ENCODE data around the gene POTEM. TPM values are rescaled to one million over a fixed set of nuclear protein-coding genes. Genes with fewer than 3 reads are reported as not detected.
"Not testable (repeated sequence)": the region's sequence is repeated elsewhere in the genome, so short reads cannot be mapped to it uniquely, and the experiment has no call there.

Gene POTEM
- total and polyA plus RNA-seq, 2 of the 13 experiments (the other 11 are each of a cell fraction or from before 2014, with no cell fraction given): not detected

- DNase-seq (ENCODE audit: low spot score) (peak; percentile 0), ATAC-seq (peak; percentile 41)
- H3K9me3 ChIP-seq (ENCODE audit: low read length); H2AFZ ChIP-seq (ENCODE audit: low read length); H3K9ac ChIP-seq (ENCODE audit: insufficient read depth, low read depth, low read length); H4K20me1 ChIP-seq (ENCODE audit: insufficient read depth, low read length); POLR2A ChIA-PET; H3K27ac ChIP-seq (ENCODE audit: extremely low read length, insufficient read depth, low read length); intact Hi-C loops (cut with micrococcal nuclease; ENCODE audit: unreplicated experiment); CTCF ChIA-PET (ENCODE audit: low intra/inter-chr PET ratio, low total read pairs); H3K4me1 ChIP-seq (ENCODE audit: insufficient read depth, low read length); H3K4me2 ChIP-seq (ENCODE audit: low read depth, low read length); H3K27me3 ChIP-seq (ENCODE audit: control insufficient read depth in 1 of 2, insufficient read depth in 2 of 2, low read length in 2 of 2); H3K79me2 ChIP-seq (ENCODE audit: insufficient read depth, low read length); H3K36me3 ChIP-seq (replicated peaks in 1 of 2; ENCODE audit: control insufficient read depth in 1 of 2, insufficient read depth in 2 of 2, low read length in 2 of 2); FAIRE-seq; H3K4me3 ChIP-seq (replicated peaks in 1 of 3; ENCODE audit: insufficient read depth in 1 of 3, low read depth in 2 of 3, low read length in 3 of 3); BruUV-seq (replicated peaks); in situ Hi-C loops (cut with HindIII; ENCODE audit: extremely low pct_ligation_motif_present, low pct_unique_long_range_greater_than_20kb): not testable (repeated sequence)
- 17% methylated on average over 6 of the region's 6 CpGs for WGBS (ENCODE audit: low lambda C conversion rate)
These were observed 4.0 kb upstream of the POTEM start for GRCh38 chr14:18963276-18963675.

- intact Hi-C loops (cut with micrococcal nuclease; ENCODE audit: unreplicated experiment); H3K79me2 ChIP-seq (ENCODE audit: insufficient read depth, low read length); FAIRE-seq; H3K27ac ChIP-seq (ENCODE audit: extremely low read length, insufficient read depth, low read length); H3K9ac ChIP-seq (ENCODE audit: insufficient read depth, low read depth, low read length); H3K4me1 ChIP-seq (ENCODE audit: insufficient read depth, low read length); BruUV-seq (replicated peaks); H3K27me3 ChIP-seq (ENCODE audit: control insufficient read depth in 1 of 2, insufficient read depth in 2 of 2, low read length in 2 of 2); H3K4me3 ChIP-seq (replicated peaks in 1 of 3; ENCODE audit: insufficient read depth in 1 of 3, low read depth in 2 of 3, low read length in 3 of 3); POLR2A ChIA-PET; H4K20me1 ChIP-seq (ENCODE audit: insufficient read depth, low read length); H3K36me3 ChIP-seq (replicated peaks in 1 of 2; ENCODE audit: control insufficient read depth in 1 of 2, insufficient read depth in 2 of 2, low read length in 2 of 2); DNase-seq (ENCODE audit: low spot score); H2AFZ ChIP-seq (ENCODE audit: low read length); in situ Hi-C loops (cut with HindIII; ENCODE audit: extremely low pct_ligation_motif_present, low pct_unique_long_range_greater_than_20kb); H3K9me3 ChIP-seq (ENCODE audit: low read length); CTCF ChIA-PET (ENCODE audit: low intra/inter-chr PET ratio, low total read pairs); H3K4me2 ChIP-seq (ENCODE audit: low read depth, low read length): not testable (repeated sequence)
- WGBS (ENCODE audit: low lambda C conversion rate): no CpG with 5 or more reads among the region's 5 CpGs
- peak; percentile 28; the same call in 1 of the 3 replicates for ATAC-seq
These were observed 2.4 kb upstream of the POTEM start for GRCh38 chr14:18964878-18965277.

- H3K4me1 ChIP-seq (ENCODE audit: insufficient read depth, low read length); H3K27ac ChIP-seq (ENCODE audit: extremely low read length, insufficient read depth, low read length); H3K9me3 ChIP-seq (ENCODE audit: low read length); H2AFZ ChIP-seq (ENCODE audit: low read length); POLR2A ChIA-PET; H3K4me2 ChIP-seq (ENCODE audit: low read depth, low read length); ATAC-seq; H3K79me2 ChIP-seq (ENCODE audit: insufficient read depth, low read length); in situ Hi-C loops (cut with HindIII; ENCODE audit: extremely low pct_ligation_motif_present, low pct_unique_long_range_greater_than_20kb); BruUV-seq (replicated peaks); CTCF ChIA-PET (ENCODE audit: low intra/inter-chr PET ratio, low total read pairs); H3K4me3 ChIP-seq (replicated peaks in 1 of 3; ENCODE audit: insufficient read depth in 1 of 3, low read depth in 2 of 3, low read length in 3 of 3); FAIRE-seq; intact Hi-C loops (cut with micrococcal nuclease; ENCODE audit: unreplicated experiment); H3K27me3 ChIP-seq (ENCODE audit: control insufficient read depth in 1 of 2, insufficient read depth in 2 of 2, low read length in 2 of 2); H3K9ac ChIP-seq (ENCODE audit: insufficient read depth, low read depth, low read length); DNase-seq (ENCODE audit: low spot score); H4K20me1 ChIP-seq (ENCODE audit: insufficient read depth, low read length); H3K36me3 ChIP-seq (replicated peaks in 1 of 2; ENCODE audit: control insufficient read depth in 1 of 2, insufficient read depth in 2 of 2, low read length in 2 of 2): not testable (repeated sequence)
- WGBS (ENCODE audit: low lambda C conversion rate): 29% methylated on average over 3 of the region's 3 CpGs
These were observed 35.3 kb downstream of the POTEM start for GRCh38 chr14:19002566-19002965.

GRCh38 chr14:19006490-19006889, 39.3 kb downstream of the POTEM start:
- H3K27ac ChIP-seq (ENCODE audit: extremely low read length, insufficient read depth, low read length); BruUV-seq (replicated peaks); H4K20me1 ChIP-seq (ENCODE audit: insufficient read depth, low read length); H3K4me1 ChIP-seq (ENCODE audit: insufficient read depth, low read length); in situ Hi-C loops (cut with HindIII; ENCODE audit: extremely low pct_ligation_motif_present, low pct_unique_long_range_greater_than_20kb); H3K4me2 ChIP-seq (ENCODE audit: low read depth, low read length); POLR2A ChIA-PET; DNase-seq (ENCODE audit: low spot score); intact Hi-C loops (cut with micrococcal nuclease; ENCODE audit: unreplicated experiment); H3K9ac ChIP-seq (ENCODE audit: insufficient read depth, low read depth, low read length); H3K79me2 ChIP-seq (ENCODE audit: insufficient read depth, low read length); H2AFZ ChIP-seq (ENCODE audit: low read length); ATAC-seq; H3K9me3 ChIP-seq (ENCODE audit: low read length); H3K36me3 ChIP-seq (replicated peaks in 1 of 2; ENCODE audit: control insufficient read depth in 1 of 2, insufficient read depth in 2 of 2, low read length in 2 of 2); H3K27me3 ChIP-seq (ENCODE audit: control insufficient read depth in 1 of 2, insufficient read depth in 2 of 2, low read length in 2 of 2); CTCF ChIA-PET (ENCODE audit: low intra/inter-chr PET ratio, low total read pairs); FAIRE-seq; H3K4me3 ChIP-seq (replicated peaks in 1 of 3; ENCODE audit: insufficient read depth in 1 of 3, low read depth in 2 of 3, low read length in 3 of 3): not testable (repeated sequence)
- WGBS (ENCODE audit: low lambda C conversion rate): no CpG with 5 or more reads among the region's 9 CpGs
